Ishikawa (cell line): ENCODE data around the gene ZCCHC10.

ENCODE experiments used
- CREB1 ChIP-seq: IDR thresholded peaks from 2 replicates; pipeline ENCODE4 v1.6.1; 2012; ENCODE audit warnings: low read depth
- MAX ChIP-seq: IDR thresholded peaks from 2 replicates; pipeline ENCODE4 v1.6.1; 2012
- NFIC ChIP-seq: IDR thresholded peaks from 2 replicates; pipeline ENCODE4 v1.6.1; 2012
- RAD21 ChIP-seq: IDR thresholded peaks from 2 replicates; pipeline ENCODE4 v1.6.1; 2012; ENCODE audit warnings: low read depth
- TAF1 ChIP-seq: IDR thresholded peaks from 2 replicates; pipeline ENCODE4 v1.6.1; 2012; ENCODE audit warnings: low read depth, mild to moderate bottlenecking
- TEAD4 ChIP-seq: IDR thresholded peaks from 2 replicates; pipeline ENCODE4 v1.6.1; 2012
- YY1 ChIP-seq: IDR thresholded peaks from 2 replicates; pipeline ENCODE4 v1.6.1; 2012; ENCODE audit warnings: low read depth
- ZBTB7A ChIP-seq: IDR thresholded peaks from 2 replicates; pipeline ENCODE4 v1.6.1; 2012; ENCODE audit warnings: low read depth
- TF ChIP-seq, protein P1 (sequence below): IDR thresholded peaks from 2 replicates; pipeline ENCODE4 v1.6.1; 2012; ENCODE audit warnings: low read depth, mild to moderate bottlenecking

- TF ChIP-seq ZBTB7A (no peak), TAF1 (no peak), RAD21 (no peak), TEAD4 (no peak), MAX (no peak), CREB1 (no peak), NFIC (no peak), YY1 (no peak)
- TF ChIP-seq, protein P1, sequence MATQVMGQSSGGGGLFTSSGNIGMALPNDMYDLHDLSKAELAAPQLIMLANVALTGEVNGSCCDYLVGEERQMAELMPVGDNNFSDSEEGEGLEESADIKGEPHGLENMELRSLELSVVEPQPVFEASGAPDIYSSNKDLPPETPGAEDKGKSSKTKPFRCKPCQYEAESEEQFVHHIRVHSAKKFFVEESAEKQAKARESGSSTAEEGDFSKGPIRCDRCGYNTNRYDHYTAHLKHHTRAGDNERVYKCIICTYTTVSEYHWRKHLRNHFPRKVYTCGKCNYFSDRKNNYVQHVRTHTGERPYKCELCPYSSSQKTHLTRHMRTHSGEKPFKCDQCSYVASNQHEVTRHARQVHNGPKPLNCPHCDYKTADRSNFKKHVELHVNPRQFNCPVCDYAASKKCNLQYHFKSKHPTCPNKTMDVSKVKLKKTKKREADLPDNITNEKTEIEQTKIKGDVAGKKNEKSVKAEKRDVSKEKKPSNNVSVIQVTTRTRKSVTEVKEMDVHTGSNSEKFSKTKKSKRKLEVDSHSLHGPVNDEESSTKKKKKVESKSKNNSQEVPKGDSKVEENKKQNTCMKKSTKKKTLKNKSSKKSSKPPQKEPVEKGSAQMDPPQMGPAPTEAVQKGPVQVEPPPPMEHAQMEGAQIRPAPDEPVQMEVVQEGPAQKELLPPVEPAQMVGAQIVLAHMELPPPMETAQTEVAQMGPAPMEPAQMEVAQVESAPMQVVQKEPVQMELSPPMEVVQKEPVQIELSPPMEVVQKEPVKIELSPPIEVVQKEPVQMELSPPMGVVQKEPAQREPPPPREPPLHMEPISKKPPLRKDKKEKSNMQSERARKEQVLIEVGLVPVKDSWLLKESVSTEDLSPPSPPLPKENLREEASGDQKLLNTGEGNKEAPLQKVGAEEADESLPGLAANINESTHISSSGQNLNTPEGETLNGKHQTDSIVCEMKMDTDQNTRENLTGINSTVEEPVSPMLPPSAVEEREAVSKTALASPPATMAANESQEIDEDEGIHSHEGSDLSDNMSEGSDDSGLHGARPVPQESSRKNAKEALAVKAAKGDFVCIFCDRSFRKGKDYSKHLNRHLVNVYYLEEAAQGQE, result no peak
Observed at GRCh38 chr5:133006653-133007052, 19.7 kb downstream of the ZCCHC10 start.
